Measurements from ENCODE around the gene UBE4B. TPM values are rescaled to one million over a fixed set of nuclear protein-coding genes. Genes with fewer than 3 reads are reported as not detected.
A peak's percentile ranks its signal among the peaks of the same experiment; 100 is the strongest.

UBE4B gene
- polyA plus RNA-seq, 2 donors = 15.6 to 23.2 TPM

- Histone ChIP-seq H3K27ac (ENCODE audit: low read depth in 2 of 2, low read length in 1 of 2) (no peak overlapping the region), H3K36me3 (ENCODE audit: control insufficient read depth in 2 of 2, insufficient read depth in 2 of 2, low read length in 1 of 2) (peaks cover 2 to 3% of the 10 kb centered on the region in 2 donors), H3K4me1 (ENCODE audit: control insufficient read depth in 2 of 2, insufficient read depth in 2 of 2, low read length in 1 of 2) (no peaks in the 10 kb centered on the region), H3K9me3 (ENCODE audit: control insufficient read depth in 2 of 2, insufficient read depth in 1 of 2, low read depth in 1 of 2, low read length in 1 of 2) (no peaks in the 10 kb centered on the region), H3K4me3 (ENCODE audit: low read depth in 1 of 2, low read length in 2 of 2) (no peak overlapping the region), H3K27me3 (ENCODE audit: control insufficient read depth in 1 of 2, insufficient read depth in 2 of 2, low read length in 2 of 2) (no peaks in the 10 kb centered on the region)
- WGBS, 2 donors = 95 to 97% methylated on average over 8 of the region's 8 CpGs
These were observed 113.6 kb downstream of the UBE4B start for GRCh38 chr1:10146391-10146790.

GRCh38 chr1:10149231-10149630, 116.5 kb downstream of the UBE4B start:
- Histone ChIP-seq H3K27ac (ENCODE audit: low read depth in 2 of 2, low read length in 1 of 2) (no peak overlapping the region), H3K36me3 (ENCODE audit: control insufficient read depth in 2 of 2, insufficient read depth in 2 of 2, low read length in 1 of 2) (peaks cover 0 to 6% of the 10 kb centered on the region in 2 donors), H3K9me3 (ENCODE audit: control insufficient read depth in 2 of 2, insufficient read depth in 1 of 2, low read depth in 1 of 2, low read length in 1 of 2) (no peaks in the 10 kb centered on the region), H3K27me3 (ENCODE audit: control insufficient read depth in 1 of 2, insufficient read depth in 2 of 2, low read length in 2 of 2) (no peaks in the 10 kb centered on the region), H3K4me3 (ENCODE audit: low read depth in 1 of 2, low read length in 2 of 2) (no peak overlapping the region), H3K4me1 (ENCODE audit: control insufficient read depth in 2 of 2, insufficient read depth in 2 of 2, low read length in 1 of 2) (no peaks in the 10 kb centered on the region)

DNA sequence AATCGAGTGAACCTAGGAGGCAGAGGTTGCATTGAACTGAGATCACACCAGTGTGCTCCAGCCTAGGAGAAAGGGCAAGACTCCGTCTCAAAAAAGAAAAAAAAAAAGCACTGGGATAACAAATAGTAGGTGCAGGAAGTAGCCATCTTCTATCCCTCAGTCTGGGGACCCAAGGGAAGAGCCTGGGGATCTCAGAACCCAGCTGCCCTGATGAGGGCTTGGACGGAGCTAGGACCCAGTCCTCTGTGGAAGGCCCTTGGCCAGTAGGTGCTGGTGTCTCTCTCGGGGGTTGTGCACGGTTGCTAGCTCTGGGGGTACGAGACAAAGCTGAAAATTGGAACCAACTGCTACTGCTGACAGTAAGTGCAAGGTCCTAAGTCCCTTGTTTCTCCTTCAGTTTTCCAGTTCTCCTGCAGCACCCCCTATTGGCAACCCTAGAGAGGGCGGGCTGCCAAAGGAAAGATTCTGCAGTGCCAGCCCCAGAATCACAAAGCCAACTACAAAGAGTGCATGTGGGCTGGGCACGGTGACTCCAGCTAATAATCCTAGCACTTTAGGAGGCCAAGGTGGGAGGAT, 120.0 kb downstream of the UBE4B start:
- WGBS, 2 donors = 78 to 81% methylated on average over 8 of the region's 8 CpGs
- no peak overlapping the region for H3K4me3 ChIP-seq (ENCODE audit: low read depth in 1 of 2, low read length in 2 of 2)
- H3K27ac ChIP-seq (ENCODE audit: low read depth in 2 of 2, low read length in 1 of 2) = no peak overlapping the region
- H3K9me3 ChIP-seq (ENCODE audit: control insufficient read depth in 2 of 2, insufficient read depth in 1 of 2, low read depth in 1 of 2, low read length in 1 of 2) = no peaks in the 10 kb centered on the region
- peaks cover 0 to 2% of the 10 kb centered on the region in 2 donors for H3K4me1 ChIP-seq (ENCODE audit: control insufficient read depth in 2 of 2, insufficient read depth in 2 of 2, low read length in 1 of 2)
- no peaks in the 10 kb centered on the region for H3K27me3 ChIP-seq (ENCODE audit: control insufficient read depth in 1 of 2, insufficient read depth in 2 of 2, low read length in 2 of 2)
- peaks cover 0 to 6% of the 10 kb centered on the region in 2 donors for H3K36me3 ChIP-seq (ENCODE audit: control insufficient read depth in 2 of 2, insufficient read depth in 2 of 2, low read length in 1 of 2)

GRCh38 chr1:10155087-10155712, 122.4 kb downstream of the UBE4B start:
- Histone ChIP-seq H3K9me3 (ENCODE audit: control insufficient read depth in 2 of 2, insufficient read depth in 1 of 2, low read depth in 1 of 2, low read length in 1 of 2) (no peaks in the 10 kb centered on the region), H3K4me3 (ENCODE audit: low read depth in 1 of 2, low read length in 2 of 2) (no peak overlapping the region), H3K27me3 (ENCODE audit: control insufficient read depth in 1 of 2, insufficient read depth in 2 of 2, low read length in 2 of 2) (no peaks in the 10 kb centered on the region), H3K36me3 (ENCODE audit: control insufficient read depth in 2 of 2, insufficient read depth in 2 of 2, low read length in 1 of 2) (peaks cover 5 to 6% of the 10 kb centered on the region in 2 donors), H3K27ac (ENCODE audit: low read depth in 2 of 2, low read length in 1 of 2) (peak overlapping the region in 1 of 2 donors; percentile 40), H3K4me1 (ENCODE audit: control insufficient read depth in 2 of 2, insufficient read depth in 2 of 2, low read length in 1 of 2) (peaks cover 0 to 2% of the 10 kb centered on the region in 2 donors)
- WGBS, 2 donors = 53 to 59% methylated on average over 4 of the region's 4 CpGs

GRCh38 chr1:10160173-10160572, 127.4 kb downstream of the UBE4B start:
- Histone ChIP-seq H3K36me3 (ENCODE audit: control insufficient read depth in 2 of 2, insufficient read depth in 2 of 2, low read length in 1 of 2) (peaks cover 9 to 15% of the 10 kb centered on the region in 2 donors), H3K27ac (ENCODE audit: low read depth in 2 of 2, low read length in 1 of 2) (no peak overlapping the region)
- WGBS, 2 donors = 74 to 86% methylated on average over 3 of the region's 3 CpGs

GRCh38 chr1:10160907-10161490, 128.2 kb downstream of the UBE4B start:
- Histone ChIP-seq H3K9me3 (ENCODE audit: control insufficient read depth in 2 of 2, insufficient read depth in 1 of 2, low read depth in 1 of 2, low read length in 1 of 2) (no peaks in the 10 kb centered on the region), H3K27ac (ENCODE audit: low read depth in 2 of 2, low read length in 1 of 2) (peak overlapping the region; percentile 2 to 30), H3K27me3 (ENCODE audit: control insufficient read depth in 1 of 2, insufficient read depth in 2 of 2, low read length in 2 of 2) (no peaks in the 10 kb centered on the region), H3K4me3 (ENCODE audit: low read depth in 1 of 2, low read length in 2 of 2) (no peak overlapping the region), H3K4me1 (ENCODE audit: control insufficient read depth in 2 of 2, insufficient read depth in 2 of 2, low read length in 1 of 2) (no peaks in the 10 kb centered on the region), H3K36me3 (ENCODE audit: control insufficient read depth in 2 of 2, insufficient read depth in 2 of 2, low read length in 1 of 2) (peaks cover 13 to 23% of the 10 kb centered on the region in 2 donors)
- WGBS, 2 donors = 62 to 64% methylated on average over 12 of the region's 12 CpGs

More at GRCh38 chr1:10160173-10160572, 127.4 kb downstream of the UBE4B start:
- Histone ChIP-seq H3K27me3 (ENCODE audit: control insufficient read depth in 1 of 2, insufficient read depth in 2 of 2, low read length in 2 of 2) (no peaks in the 10 kb centered on the region), H3K4me3 (ENCODE audit: low read depth in 1 of 2, low read length in 2 of 2) (no peak overlapping the region), H3K4me1 (ENCODE audit: control insufficient read depth in 2 of 2, insufficient read depth in 2 of 2, low read length in 1 of 2) (peaks cover 0 to 2% of the 10 kb centered on the region in 2 donors), H3K9me3 (ENCODE audit: control insufficient read depth in 2 of 2, insufficient read depth in 1 of 2, low read depth in 1 of 2, low read length in 1 of 2) (no peaks in the 10 kb centered on the region)

GRCh38 chr1:10161541-10162290, 129.0 kb downstream of the UBE4B start:
- Histone ChIP-seq H3K4me1 (ENCODE audit: control insufficient read depth in 2 of 2, insufficient read depth in 2 of 2, low read length in 1 of 2) (no peaks in the 10 kb centered on the region), H3K4me3 (ENCODE audit: low read depth in 1 of 2, low read length in 2 of 2) (no peak overlapping the region), H3K36me3 (ENCODE audit: control insufficient read depth in 2 of 2, insufficient read depth in 2 of 2, low read length in 1 of 2) (peaks cover 13 to 23% of the 10 kb centered on the region in 2 donors), H3K9me3 (ENCODE audit: control insufficient read depth in 2 of 2, insufficient read depth in 1 of 2, low read depth in 1 of 2, low read length in 1 of 2) (no peaks in the 10 kb centered on the region), H3K27me3 (ENCODE audit: control insufficient read depth in 1 of 2, insufficient read depth in 2 of 2, low read length in 2 of 2) (no peaks in the 10 kb centered on the region), H3K27ac (ENCODE audit: low read depth in 2 of 2, low read length in 1 of 2) (no peak overlapping the region)
- WGBS, 2 donors = 83 to 86% methylated on average over 17 of the region's 17 CpGs

- H3K9me3 ChIP-seq (ENCODE audit: control insufficient read depth in 2 of 2, insufficient read depth in 1 of 2, low read depth in 1 of 2, low read length in 1 of 2) = no peaks in the 10 kb centered on the region
- 84 to 86% methylated on average over 7 of the region's 7 CpGs for WGBS, 2 donors
- H3K27me3 ChIP-seq (ENCODE audit: control insufficient read depth in 1 of 2, insufficient read depth in 2 of 2, low read length in 2 of 2) = no peaks in the 10 kb centered on the region
- H3K27ac ChIP-seq (ENCODE audit: low read depth in 2 of 2, low read length in 1 of 2) = no peak overlapping the region
- H3K4me3 ChIP-seq (ENCODE audit: low read depth in 1 of 2, low read length in 2 of 2) = no peak overlapping the region
- H3K36me3 ChIP-seq (ENCODE audit: control insufficient read depth in 2 of 2, insufficient read depth in 2 of 2, low read length in 1 of 2) = peaks cover 23 to 34% of the 10 kb centered on the region in 2 donors
- no peaks in the 10 kb centered on the region for H3K4me1 ChIP-seq (ENCODE audit: control insufficient read depth in 2 of 2, insufficient read depth in 2 of 2, low read length in 1 of 2)
These were observed 136.3 kb downstream of the UBE4B start for GRCh38 chr1:10168912-10169514.

DNA sequence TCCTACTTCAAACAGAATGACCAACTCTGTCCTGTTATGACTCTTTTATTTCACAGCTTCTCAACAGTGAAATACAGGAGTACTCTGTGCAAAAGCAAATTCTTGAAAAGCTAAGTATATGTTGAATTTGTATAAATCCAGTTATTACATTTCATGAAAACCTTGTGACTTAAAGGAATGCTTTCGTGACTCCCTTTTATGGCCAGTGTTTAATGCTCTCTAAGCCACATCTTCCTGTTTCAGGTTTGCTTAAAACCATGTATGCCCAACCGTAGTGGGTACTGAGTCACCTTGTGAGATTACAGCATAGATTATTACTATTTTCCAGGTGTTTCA, 137.4 kb downstream of the UBE4B start:
- H3K27me3 ChIP-seq (ENCODE audit: control insufficient read depth in 1 of 2, insufficient read depth in 2 of 2, low read length in 2 of 2) = no peaks in the 10 kb centered on the region
- H3K4me3 ChIP-seq (ENCODE audit: low read depth in 1 of 2, low read length in 2 of 2) = no peak overlapping the region
- H3K9me3 ChIP-seq (ENCODE audit: control insufficient read depth in 2 of 2, insufficient read depth in 1 of 2, low read depth in 1 of 2, low read length in 1 of 2) = no peaks in the 10 kb centered on the region
- 62 to 68% methylated on average over 2 of the region's 2 CpGs for WGBS, 2 donors
- no peak overlapping the region for H3K27ac ChIP-seq (ENCODE audit: low read depth in 2 of 2, low read length in 1 of 2)
- no peaks in the 10 kb centered on the region for H3K4me1 ChIP-seq (ENCODE audit: control insufficient read depth in 2 of 2, insufficient read depth in 2 of 2, low read length in 1 of 2)
- peaks cover 17 to 33% of the 10 kb centered on the region in 2 donors for H3K36me3 ChIP-seq (ENCODE audit: control insufficient read depth in 2 of 2, insufficient read depth in 2 of 2, low read length in 1 of 2)
